Osteoblast (primary cell): Measurements from ENCODE around the gene GRIN2A. TPM values are rescaled to one million over a fixed set of nuclear protein-coding genes. Genes with fewer than 3 reads are reported as not detected.

Experiments
- DNase-seq: peaks from one replicate; pipeline ENCODE4 v3.0.0; 2011; ENCODE audit warnings: low spot score, mixed read lengths; ENCODE audit not compliant: insufficient read length; ENCODE audit errors: missing footprints
- H2AFZ ChIP-seq: 2 replicates; pipeline ENCODE4 v1.6.0; 2011; ENCODE audit warnings: mild to moderate bottlenecking, low read length
- H3K27ac ChIP-seq: 2 replicates; pipeline ENCODE4 v1.5.1; 2011; ENCODE audit warnings: mild to moderate bottlenecking, low read depth, low read length, moderate library complexity
- H3K27me3 ChIP-seq: 2 replicates; pipeline ENCODE4 v1.6.0; 2012; ENCODE audit warnings: mild to moderate bottlenecking, control low read depth, inconsistent platforms, low read length, moderate library complexity; ENCODE audit not compliant: insufficient read depth
- H3K36me3 ChIP-seq: 2 replicates; pipeline ENCODE4 v1.5.1; 2011; ENCODE audit warnings: mild to moderate bottlenecking, low read length, control low read depth, moderate library complexity; ENCODE audit not compliant: insufficient read depth
- H3K4me1 ChIP-seq: 2 replicates; pipeline ENCODE4 v1.5.1; 2011; ENCODE audit warnings: mild to moderate bottlenecking, low read length, control low read depth, moderate library complexity; ENCODE audit not compliant: insufficient read depth
- H3K4me2 ChIP-seq: 2 replicates; pipeline ENCODE4 v1.6.0; 2011; ENCODE audit warnings: mild to moderate bottlenecking, low read length; ENCODE audit not compliant: insufficient read depth
- H3K4me3 ChIP-seq: fragments of 200-600 bp; sonication (generic); 3 replicates; pipeline ENCODE4 v1.5.1; 2012; ENCODE audit warnings: mild to moderate bottlenecking, low read length, inconsistent platforms; ENCODE audit not compliant: insufficient read depth
- H3K79me2 ChIP-seq: 2 replicates; pipeline ENCODE4 v1.6.0; 2012; ENCODE audit warnings: mild to moderate bottlenecking, low read length, control low read depth, inconsistent platforms; ENCODE audit not compliant: insufficient read depth
- H3K9me3 ChIP-seq: 2 replicates; pipeline ENCODE4 v1.5.1; 2011; ENCODE audit warnings: low read depth, low read length, control low read depth
- H4K20me1 ChIP-seq: 2 replicates; pipeline ENCODE4 v1.6.0; 2012; ENCODE audit warnings: mild to moderate bottlenecking, low read length, control low read depth; ENCODE audit not compliant: insufficient read depth
- total RNA-seq: library from RNA; depleted of rRNA; stranded (reverse); fragments of >200 nt; gene quantifications from 2 replicates; pipeline ENCODE4 v1.2.3, GENCODE V29; 2012
- TF ChIP-seq, protein P1 (sequence below): IDR thresholded peaks from 2 replicates; pipeline ENCODE4 v1.5.1; 2011; ENCODE audit warnings: mild to moderate bottlenecking, low read depth, low read length, moderate library complexity; ENCODE audit errors: extremely low read depth

Gene GRIN2A
- total RNA-seq, 1 donor: 0.72 TPM

DNA sequence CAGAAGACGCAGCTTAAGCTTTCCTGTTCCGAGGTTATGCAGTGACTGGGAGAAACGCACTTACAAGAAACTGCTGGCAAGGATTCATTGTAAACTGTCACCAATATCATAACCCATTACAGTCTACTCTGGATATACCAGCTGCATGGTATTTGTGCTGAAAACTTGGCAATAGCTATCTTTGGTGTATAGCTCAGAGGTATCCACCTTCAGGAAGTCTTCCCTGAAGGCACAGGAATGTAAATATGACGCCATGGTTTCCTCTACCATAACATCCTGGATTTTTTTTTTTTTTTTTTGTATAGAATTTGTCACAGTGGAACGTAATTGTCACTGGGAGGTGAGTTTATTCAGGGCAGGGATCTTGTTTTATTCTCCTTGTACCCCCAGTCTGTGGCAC, 406.2 kb downstream of the GRIN2A start:
- H3K27me3 ChIP-seq: no peaks in the 10 kb centered on the region
- H3K4me2 ChIP-seq: no peak overlapping the region
- no peak overlapping the region for H3K27ac ChIP-seq
- H4K20me1 ChIP-seq: no peaks in the 10 kb centered on the region
- H2AFZ ChIP-seq: no peak overlapping the region
- H3K9me3 ChIP-seq: no peaks in the 10 kb centered on the region
- H3K4me3 ChIP-seq: no peak overlapping the region
- H3K4me1 ChIP-seq: no peaks in the 10 kb centered on the region
- H3K36me3 ChIP-seq: no peaks in the 10 kb centered on the region
- TF ChIP-seq, protein P1, sequence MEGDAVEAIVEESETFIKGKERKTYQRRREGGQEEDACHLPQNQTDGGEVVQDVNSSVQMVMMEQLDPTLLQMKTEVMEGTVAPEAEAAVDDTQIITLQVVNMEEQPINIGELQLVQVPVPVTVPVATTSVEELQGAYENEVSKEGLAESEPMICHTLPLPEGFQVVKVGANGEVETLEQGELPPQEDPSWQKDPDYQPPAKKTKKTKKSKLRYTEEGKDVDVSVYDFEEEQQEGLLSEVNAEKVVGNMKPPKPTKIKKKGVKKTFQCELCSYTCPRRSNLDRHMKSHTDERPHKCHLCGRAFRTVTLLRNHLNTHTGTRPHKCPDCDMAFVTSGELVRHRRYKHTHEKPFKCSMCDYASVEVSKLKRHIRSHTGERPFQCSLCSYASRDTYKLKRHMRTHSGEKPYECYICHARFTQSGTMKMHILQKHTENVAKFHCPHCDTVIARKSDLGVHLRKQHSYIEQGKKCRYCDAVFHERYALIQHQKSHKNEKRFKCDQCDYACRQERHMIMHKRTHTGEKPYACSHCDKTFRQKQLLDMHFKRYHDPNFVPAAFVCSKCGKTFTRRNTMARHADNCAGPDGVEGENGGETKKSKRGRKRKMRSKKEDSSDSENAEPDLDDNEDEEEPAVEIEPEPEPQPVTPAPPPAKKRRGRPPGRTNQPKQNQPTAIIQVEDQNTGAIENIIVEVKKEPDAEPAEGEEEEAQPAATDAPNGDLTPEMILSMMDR: no peak
- no peak for DNase-seq
- H3K79me2 ChIP-seq: no peaks in the 10 kb centered on the region

DNA sequence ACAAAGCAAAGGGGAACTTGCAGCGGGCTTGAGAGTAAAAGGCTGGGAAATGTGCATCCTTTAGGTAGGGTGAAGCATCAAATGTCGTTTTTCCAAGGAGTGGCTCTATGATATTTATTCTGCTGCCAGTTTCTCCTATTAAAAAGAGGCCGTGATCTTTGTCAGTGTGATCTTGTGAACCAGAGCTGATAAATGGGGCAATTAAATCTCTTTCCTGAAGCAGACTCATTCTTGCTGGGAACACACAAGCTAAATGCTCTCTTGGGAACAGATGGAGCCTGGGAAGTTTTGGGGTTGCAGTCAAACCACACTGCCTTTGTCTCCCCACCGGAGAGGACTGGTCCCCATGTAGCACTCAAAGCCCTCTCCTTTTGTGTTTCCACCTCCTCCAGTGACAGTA, 408.9 kb downstream of the GRIN2A start:
- no peaks in the 10 kb centered on the region for H3K9me3 ChIP-seq
- H3K4me2 ChIP-seq: no peak overlapping the region
- TF ChIP-seq, protein P1: no peak

DNA sequence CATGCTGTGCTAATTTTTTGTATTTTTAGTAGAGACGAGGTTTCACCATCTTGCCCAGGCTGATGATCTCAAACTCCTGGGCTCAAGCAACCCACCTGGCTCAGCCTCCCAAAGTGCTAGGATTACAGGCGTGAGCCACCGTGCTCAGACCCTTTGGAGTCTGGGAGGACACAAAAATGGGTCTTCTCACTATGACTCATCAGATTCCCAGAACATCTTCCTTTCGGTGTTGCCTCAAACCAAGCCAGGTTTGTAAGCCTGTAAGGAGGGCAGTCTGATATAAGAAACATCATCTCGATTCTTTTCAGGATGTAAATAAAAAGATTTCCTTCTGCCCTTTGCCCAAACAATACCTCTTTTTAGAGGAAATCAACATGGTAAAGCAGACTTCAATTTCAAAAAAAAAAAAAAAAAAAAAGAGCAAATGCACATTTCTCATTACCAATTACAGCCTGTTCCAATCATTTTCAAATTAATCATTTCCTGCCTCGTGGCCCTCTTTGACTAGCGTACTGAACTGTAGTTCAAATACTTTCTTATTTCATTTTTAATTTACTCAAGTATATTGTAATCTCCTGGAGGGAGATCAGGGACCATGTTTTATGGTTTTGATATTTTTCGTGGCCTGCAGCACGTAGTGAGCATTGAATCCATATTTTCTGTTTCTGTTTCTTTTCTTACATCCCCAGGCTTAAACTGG, 409.6 kb downstream of the GRIN2A start:
- no peaks in the 10 kb centered on the region for H4K20me1 ChIP-seq
- no peaks in the 10 kb centered on the region for H3K79me2 ChIP-seq
- no peak overlapping the region for H3K4me3 ChIP-seq
- H3K4me1 ChIP-seq: no peaks in the 10 kb centered on the region
- no peak overlapping the region for H3K4me2 ChIP-seq
- TF ChIP-seq, protein P1: no peak
- no peak for DNase-seq
- no peaks in the 10 kb centered on the region for H3K9me3 ChIP-seq
- no peak overlapping the region for H2AFZ ChIP-seq
- no peak overlapping the region for H3K27ac ChIP-seq
- H3K27me3 ChIP-seq: no peaks in the 10 kb centered on the region
- no peaks in the 10 kb centered on the region for H3K36me3 ChIP-seq

More for the DNA sequence above, 408.9 kb downstream of the GRIN2A start:
- no peaks in the 10 kb centered on the region for H4K20me1 ChIP-seq
- H3K36me3 ChIP-seq: no peaks in the 10 kb centered on the region
- H2AFZ ChIP-seq: no peak overlapping the region
- H3K27ac ChIP-seq: no peak overlapping the region
- DNase-seq: no peak
- H3K27me3 ChIP-seq: no peaks in the 10 kb centered on the region
- H3K79me2 ChIP-seq: no peaks in the 10 kb centered on the region
- H3K4me1 ChIP-seq: no peaks in the 10 kb centered on the region
- H3K4me3 ChIP-seq: no peak overlapping the region

DNA sequence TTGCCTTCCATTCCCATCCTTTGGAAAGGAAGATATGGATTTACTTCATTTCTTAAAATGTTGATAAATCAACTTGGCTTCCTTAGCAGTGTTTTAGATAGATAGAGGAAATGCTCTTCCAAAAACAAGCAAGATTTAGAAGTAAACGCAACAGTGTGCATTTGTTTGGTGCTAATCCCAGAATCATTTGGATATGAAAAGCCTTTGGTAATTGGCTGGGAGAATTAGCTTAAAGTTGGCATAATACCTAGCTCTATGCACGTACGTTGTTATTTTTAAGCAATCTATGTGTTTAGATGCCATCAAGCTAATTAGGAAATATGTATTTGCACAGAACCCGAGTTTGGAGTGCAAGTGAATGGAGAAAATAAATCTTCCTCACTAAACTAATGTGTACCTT, 415.3 kb downstream of the GRIN2A start:
- TF ChIP-seq, protein P1: no peak
- H2AFZ ChIP-seq: no peak overlapping the region
- no peaks in the 10 kb centered on the region for H3K79me2 ChIP-seq
- no peaks in the 10 kb centered on the region for H3K4me1 ChIP-seq
- DNase-seq: no peak
- H3K4me3 ChIP-seq: no peak overlapping the region
- no peaks in the 10 kb centered on the region for H3K36me3 ChIP-seq
- H3K9me3 ChIP-seq: no peaks in the 10 kb centered on the region
- no peak overlapping the region for H3K27ac ChIP-seq
- no peaks in the 10 kb centered on the region for H3K27me3 ChIP-seq
- no peaks in the 10 kb centered on the region for H4K20me1 ChIP-seq
- no peak overlapping the region for H3K4me2 ChIP-seq
